ENCODE results near the gene CHRM2. TPM values are rescaled to one million over a fixed set of nuclear protein-coding genes. Genes with fewer than 3 reads are reported as not detected.

CHRM2 gene
- total RNA-seq, 1 experiment from 2014 or later = not detected

DNA sequence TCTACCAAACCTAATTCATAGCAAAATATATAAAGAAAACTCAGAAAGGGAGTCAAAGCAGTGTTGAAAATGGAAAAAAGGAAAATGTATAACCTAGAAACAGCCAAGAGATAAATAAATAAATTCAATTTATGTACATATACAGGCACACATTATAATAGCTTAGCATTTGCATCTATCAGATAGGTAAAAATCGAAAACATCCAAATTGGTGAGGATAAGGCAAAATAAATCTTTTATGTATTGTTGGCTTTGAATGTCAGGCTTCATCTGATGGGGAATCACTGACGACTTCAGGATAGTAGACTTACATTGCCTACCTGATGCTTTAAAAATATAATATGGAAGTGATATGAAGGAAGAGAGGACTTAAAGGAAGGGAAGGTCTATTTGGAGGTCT, 20.6 kb upstream of the CHRM2 start:
- no peak overlapping the region for H3K4me3 ChIP-seq (replicated peaks in 1 of 2; ENCODE audit: low read depth in 1 of 2, low read length in 2 of 2)
- ChIA-PET RAD21 (ENCODE audit: low non-redundant PET in 1 of 2, low total read pairs in 2 of 2, uncharacterized antibody in 2 of 2, unreplicated experiment in 2 of 2) (no interaction called here), CTCF (no interaction called here), POLR2A (no interaction called here)
- H2AFZ ChIP-seq (ENCODE audit: low read depth, low read length, poor library complexity, severe bottlenecking) = no peak overlapping the region
- TF ChIP-seq SIN3A (IDR thresholded peaks at IDR 0.05; ENCODE audit: low read depth) = no peak
- no peak for TF ChIP-seq EZH2phosphoT487 (IDR thresholded peaks at IDR 0.05; ENCODE audit: borderline replicate concordance)
- TF ChIP-seq, protein P1, sequence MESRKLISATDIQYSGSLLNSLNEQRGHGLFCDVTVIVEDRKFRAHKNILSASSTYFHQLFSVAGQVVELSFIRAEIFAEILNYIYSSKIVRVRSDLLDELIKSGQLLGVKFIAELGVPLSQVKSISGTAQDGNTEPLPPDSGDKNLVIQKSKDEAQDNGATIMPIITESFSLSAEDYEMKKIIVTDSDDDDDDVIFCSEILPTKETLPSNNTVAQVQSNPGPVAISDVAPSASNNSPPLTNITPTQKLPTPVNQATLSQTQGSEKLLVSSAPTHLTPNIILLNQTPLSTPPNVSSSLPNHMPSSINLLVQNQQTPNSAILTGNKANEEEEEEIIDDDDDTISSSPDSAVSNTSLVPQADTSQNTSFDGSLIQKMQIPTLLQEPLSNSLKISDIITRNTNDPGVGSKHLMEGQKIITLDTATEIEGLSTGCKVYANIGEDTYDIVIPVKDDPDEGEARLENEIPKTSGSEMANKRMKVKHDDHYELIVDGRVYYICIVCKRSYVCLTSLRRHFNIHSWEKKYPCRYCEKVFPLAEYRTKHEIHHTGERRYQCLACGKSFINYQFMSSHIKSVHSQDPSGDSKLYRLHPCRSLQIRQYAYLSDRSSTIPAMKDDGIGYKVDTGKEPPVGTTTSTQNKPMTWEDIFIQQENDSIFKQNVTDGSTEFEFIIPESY (IDR thresholded peaks at IDR 0.05; ENCODE audit: extremely low read depth, insufficient replicate concordance, low read length) = no peak
- TF ChIP-seq, protein P2, sequence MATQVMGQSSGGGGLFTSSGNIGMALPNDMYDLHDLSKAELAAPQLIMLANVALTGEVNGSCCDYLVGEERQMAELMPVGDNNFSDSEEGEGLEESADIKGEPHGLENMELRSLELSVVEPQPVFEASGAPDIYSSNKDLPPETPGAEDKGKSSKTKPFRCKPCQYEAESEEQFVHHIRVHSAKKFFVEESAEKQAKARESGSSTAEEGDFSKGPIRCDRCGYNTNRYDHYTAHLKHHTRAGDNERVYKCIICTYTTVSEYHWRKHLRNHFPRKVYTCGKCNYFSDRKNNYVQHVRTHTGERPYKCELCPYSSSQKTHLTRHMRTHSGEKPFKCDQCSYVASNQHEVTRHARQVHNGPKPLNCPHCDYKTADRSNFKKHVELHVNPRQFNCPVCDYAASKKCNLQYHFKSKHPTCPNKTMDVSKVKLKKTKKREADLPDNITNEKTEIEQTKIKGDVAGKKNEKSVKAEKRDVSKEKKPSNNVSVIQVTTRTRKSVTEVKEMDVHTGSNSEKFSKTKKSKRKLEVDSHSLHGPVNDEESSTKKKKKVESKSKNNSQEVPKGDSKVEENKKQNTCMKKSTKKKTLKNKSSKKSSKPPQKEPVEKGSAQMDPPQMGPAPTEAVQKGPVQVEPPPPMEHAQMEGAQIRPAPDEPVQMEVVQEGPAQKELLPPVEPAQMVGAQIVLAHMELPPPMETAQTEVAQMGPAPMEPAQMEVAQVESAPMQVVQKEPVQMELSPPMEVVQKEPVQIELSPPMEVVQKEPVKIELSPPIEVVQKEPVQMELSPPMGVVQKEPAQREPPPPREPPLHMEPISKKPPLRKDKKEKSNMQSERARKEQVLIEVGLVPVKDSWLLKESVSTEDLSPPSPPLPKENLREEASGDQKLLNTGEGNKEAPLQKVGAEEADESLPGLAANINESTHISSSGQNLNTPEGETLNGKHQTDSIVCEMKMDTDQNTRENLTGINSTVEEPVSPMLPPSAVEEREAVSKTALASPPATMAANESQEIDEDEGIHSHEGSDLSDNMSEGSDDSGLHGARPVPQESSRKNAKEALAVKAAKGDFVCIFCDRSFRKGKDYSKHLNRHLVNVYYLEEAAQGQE (IDR thresholded peaks at IDR 0.05; ENCODE audit: low read depth) = no peak
- no peak for TF ChIP-seq MAX (IDR thresholded peaks at IDR 0.05)
- H3K9me3 ChIP-seq (ENCODE audit: control insufficient read depth in 1 of 2, insufficient read depth in 1 of 2, low read depth in 1 of 2, low read length in 2 of 2) = peaks cover 15 to 17% of the 10 kb centered on the region in 2 experiments; a peak in 2 of 4 replicates
- no peaks in the 10 kb centered on the region for H3K4me1 ChIP-seq (ENCODE audit: control insufficient read depth in 1 of 2, insufficient read depth in 2 of 2, low read length in 2 of 2)
- H3K9me2 ChIP-seq (ENCODE audit: insufficient read depth) = no peaks in the 10 kb centered on the region
- H3K79me2 ChIP-seq (ENCODE audit: insufficient read depth, low read length) = no peaks in the 10 kb centered on the region
- no peaks in the 10 kb centered on the region for H3K36me3 ChIP-seq (ENCODE audit: control insufficient read depth in 1 of 2, insufficient read depth in 2 of 2, low read length in 2 of 2)
- intact Hi-C loops (cut with micrococcal nuclease) = no loop called here
- no peak overlapping the region for H3K9ac ChIP-seq (ENCODE audit: low read length)
- DNase-seq (ENCODE audit: low read depth, low spot score) (no peak), ATAC-seq (no peak)
- no peak overlapping the region for H3K4me2 ChIP-seq (ENCODE audit: low read length)
- no TSS peak for BruUV-seq (replicated peaks)
- H3K27me3 ChIP-seq (ENCODE audit: insufficient read depth, low read length) = no peaks in the 10 kb centered on the region
- H3K27ac ChIP-seq (ENCODE audit: low read depth, low read length) = no peak overlapping the region
- no peaks in the 10 kb centered on the region for H4K20me1 ChIP-seq (ENCODE audit: insufficient read depth)
